ENCODE results near the gene SH3GL1.

DNA sequence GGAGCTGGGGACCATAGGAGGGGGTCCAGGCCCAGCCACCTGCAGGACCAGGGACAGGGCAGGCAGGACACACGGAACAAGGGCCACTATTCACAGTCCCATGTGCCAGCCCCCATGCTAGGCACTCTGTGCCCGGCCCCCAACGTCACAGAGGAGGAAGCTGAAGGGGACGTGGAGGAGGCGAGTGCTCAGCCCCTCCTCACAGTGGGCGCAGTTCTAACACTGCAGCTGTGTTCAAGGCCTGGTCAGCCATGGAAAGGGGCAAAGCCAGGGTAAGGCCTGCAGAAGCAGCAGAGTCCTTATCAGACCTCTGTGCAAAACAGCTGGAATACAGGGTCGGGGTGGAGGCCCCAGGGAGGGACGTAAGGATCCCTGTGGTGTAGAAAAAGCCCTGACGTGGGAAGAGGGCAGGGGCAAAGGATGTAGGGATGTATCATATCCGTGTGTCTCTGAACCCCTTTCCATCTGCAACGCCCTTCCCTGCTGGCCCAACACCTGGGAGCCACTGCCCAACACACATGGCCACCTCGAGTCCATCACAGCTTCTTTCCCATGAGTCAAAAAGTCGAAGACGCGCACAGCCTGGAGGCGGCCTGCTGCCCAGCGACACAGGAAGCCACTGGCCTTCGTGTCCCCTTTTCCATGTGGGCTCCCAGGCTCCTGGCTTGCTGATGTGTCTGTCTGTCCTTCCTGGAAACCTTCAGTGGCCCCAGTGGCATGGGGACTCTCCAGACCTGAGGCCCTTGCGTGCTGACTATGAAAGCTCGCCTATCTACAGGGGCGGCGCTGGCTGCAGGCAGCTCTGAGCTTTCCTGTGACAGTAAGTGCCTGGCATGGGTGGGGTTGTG, 28.0 kb downstream of the SH3GL1 start:
- TF ChIP-seq, protein P1, sequence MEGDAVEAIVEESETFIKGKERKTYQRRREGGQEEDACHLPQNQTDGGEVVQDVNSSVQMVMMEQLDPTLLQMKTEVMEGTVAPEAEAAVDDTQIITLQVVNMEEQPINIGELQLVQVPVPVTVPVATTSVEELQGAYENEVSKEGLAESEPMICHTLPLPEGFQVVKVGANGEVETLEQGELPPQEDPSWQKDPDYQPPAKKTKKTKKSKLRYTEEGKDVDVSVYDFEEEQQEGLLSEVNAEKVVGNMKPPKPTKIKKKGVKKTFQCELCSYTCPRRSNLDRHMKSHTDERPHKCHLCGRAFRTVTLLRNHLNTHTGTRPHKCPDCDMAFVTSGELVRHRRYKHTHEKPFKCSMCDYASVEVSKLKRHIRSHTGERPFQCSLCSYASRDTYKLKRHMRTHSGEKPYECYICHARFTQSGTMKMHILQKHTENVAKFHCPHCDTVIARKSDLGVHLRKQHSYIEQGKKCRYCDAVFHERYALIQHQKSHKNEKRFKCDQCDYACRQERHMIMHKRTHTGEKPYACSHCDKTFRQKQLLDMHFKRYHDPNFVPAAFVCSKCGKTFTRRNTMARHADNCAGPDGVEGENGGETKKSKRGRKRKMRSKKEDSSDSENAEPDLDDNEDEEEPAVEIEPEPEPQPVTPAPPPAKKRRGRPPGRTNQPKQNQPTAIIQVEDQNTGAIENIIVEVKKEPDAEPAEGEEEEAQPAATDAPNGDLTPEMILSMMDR (IDR thresholded peaks at IDR 0.05): no peak
- no peak for TF ChIP-seq POLR2A (IDR thresholded peaks at IDR 0.05; ENCODE audit: low read depth)
- TF ChIP-seq POLR2AphosphoS5 (IDR thresholded peaks at IDR 0.05): no peak
